ENCODE measurements around the gene COX17.

GRCh38 chr3:119636249-119636648 is 41.0 kb downstream of the COX17 start:
- TF ChIP-seq, protein P1, sequence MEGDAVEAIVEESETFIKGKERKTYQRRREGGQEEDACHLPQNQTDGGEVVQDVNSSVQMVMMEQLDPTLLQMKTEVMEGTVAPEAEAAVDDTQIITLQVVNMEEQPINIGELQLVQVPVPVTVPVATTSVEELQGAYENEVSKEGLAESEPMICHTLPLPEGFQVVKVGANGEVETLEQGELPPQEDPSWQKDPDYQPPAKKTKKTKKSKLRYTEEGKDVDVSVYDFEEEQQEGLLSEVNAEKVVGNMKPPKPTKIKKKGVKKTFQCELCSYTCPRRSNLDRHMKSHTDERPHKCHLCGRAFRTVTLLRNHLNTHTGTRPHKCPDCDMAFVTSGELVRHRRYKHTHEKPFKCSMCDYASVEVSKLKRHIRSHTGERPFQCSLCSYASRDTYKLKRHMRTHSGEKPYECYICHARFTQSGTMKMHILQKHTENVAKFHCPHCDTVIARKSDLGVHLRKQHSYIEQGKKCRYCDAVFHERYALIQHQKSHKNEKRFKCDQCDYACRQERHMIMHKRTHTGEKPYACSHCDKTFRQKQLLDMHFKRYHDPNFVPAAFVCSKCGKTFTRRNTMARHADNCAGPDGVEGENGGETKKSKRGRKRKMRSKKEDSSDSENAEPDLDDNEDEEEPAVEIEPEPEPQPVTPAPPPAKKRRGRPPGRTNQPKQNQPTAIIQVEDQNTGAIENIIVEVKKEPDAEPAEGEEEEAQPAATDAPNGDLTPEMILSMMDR (IDR thresholded peaks at IDR 0.05) = no peak
- TF ChIP-seq MAX (IDR thresholded peaks at IDR 0.05; ENCODE audit: low read depth) (no peak), ZBTB33 (IDR thresholded peaks at IDR 0.05; ENCODE audit: borderline replicate concordance, low read depth) (no peak), SIN3A (IDR thresholded peaks at IDR 0.05; ENCODE audit: borderline replicate concordance, low read depth, low read length) (no peak), RAD21 (IDR thresholded peaks at IDR 0.05; ENCODE audit: low read length) (no peak), FOXJ3 (CRISPR knock-in tag; IDR thresholded peaks at IDR 0.05) (no peak)
- TF ChIP-seq, protein P2, sequence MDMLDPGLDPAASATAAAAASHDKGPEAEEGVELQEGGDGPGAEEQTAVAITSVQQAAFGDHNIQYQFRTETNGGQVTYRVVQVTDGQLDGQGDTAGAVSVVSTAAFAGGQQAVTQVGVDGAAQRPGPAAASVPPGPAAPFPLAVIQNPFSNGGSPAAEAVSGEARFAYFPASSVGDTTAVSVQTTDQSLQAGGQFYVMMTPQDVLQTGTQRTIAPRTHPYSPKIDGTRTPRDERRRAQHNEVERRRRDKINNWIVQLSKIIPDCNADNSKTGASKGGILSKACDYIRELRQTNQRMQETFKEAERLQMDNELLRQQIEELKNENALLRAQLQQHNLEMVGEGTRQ (IDR thresholded peaks at IDR 0.05; ENCODE audit: borderline replicate concordance, low read depth, low read length) = no peak
